Activated CD4-positive, alpha-beta T cell treated with anti-CD3 and anti-CD28 coated beads for 36 hours (primary cell): ENCODE results near the gene DXO. TPM values are rescaled to one million over a fixed set of nuclear protein-coding genes. Genes with fewer than 3 reads are reported as not detected.
A peak's percentile ranks its signal among the peaks of the same experiment; 100 is the strongest.
"Not testable (repeated sequence)": the region's sequence is repeated elsewhere in the genome, so short reads cannot be mapped to it uniquely, and the experiment has no call there.

Experiments used
- ATAC-seq: fragments of 200-7000 bp; cut with Tn5 transposase; one replicate; pipeline ENCODE4 v1.10.0; 2021; ENCODE audit warnings: mild to moderate bottlenecking, moderate library complexity
- CTCF ChIA-PET: fragments of 350-600 bp; sonication (Branson Sonifier 250); formaldehyde crosslinking; loops from one replicate; lab custom pipeline; 2021; ENCODE audit warnings: antibody characterized with exemption; lab: Charles Lee
- POLR2A ChIA-PET: fragments of 350-600 bp; sonication (Branson Sonifier 250); formaldehyde crosslinking; loops from one replicate; lab custom pipeline; 2021; ENCODE audit warnings: antibody characterized with exemption, inconsistent platforms; lab: Charles Lee
- DNase-seq: peaks from one replicate; pipeline ENCODE4 v3.0.0-alpha.2; 2020
- H3K27ac Mint-ChIP-seq: one replicate; pipeline ENCODE4 v1.8.0; 2021; ENCODE audit warnings: mixed read lengths
- H3K27me3 Mint-ChIP-seq: one replicate; pipeline ENCODE4 v1.8.0; 2021; ENCODE audit warnings: mixed read lengths
- H3K36me3 Mint-ChIP-seq: one replicate; pipeline ENCODE4 v1.8.0; 2021; ENCODE audit warnings: low read depth, mixed read lengths
- H3K4me1 Mint-ChIP-seq: one replicate; pipeline ENCODE4 v1.8.0; 2021; ENCODE audit warnings: mixed read lengths
- H3K4me3 Mint-ChIP-seq: one replicate; pipeline ENCODE4 v1.8.0; 2021; ENCODE audit warnings: mild to moderate bottlenecking, moderate library complexity, mixed read lengths
- H3K9me3 Mint-ChIP-seq: one replicate; pipeline ENCODE4 v1.8.0; 2021; ENCODE audit warnings: low read depth, mixed read lengths
- intact Hi-C, 2 experiments: fragments of 100-400 bp; cut with DNase I in 1 of 2; cut with micrococcal nuclease in 1 of 2; formaldehyde crosslinking; loops; one replicate each; pipeline versions ENCODE4 v1.14.2 to v1.15.1; 2022 to 2024; cut with DNase I, micrococcal nuclease
- total RNA-seq, 2 experiments: library from RNA; stranded (reverse); gene quantifications; one replicate each; pipeline ENCODE4 v1.2.3, GENCODE V29; 2021

Gene DXO
- total RNA-seq, 2 experiments from 2014 or later: 12.6 to 13.9 TPM

DNA sequence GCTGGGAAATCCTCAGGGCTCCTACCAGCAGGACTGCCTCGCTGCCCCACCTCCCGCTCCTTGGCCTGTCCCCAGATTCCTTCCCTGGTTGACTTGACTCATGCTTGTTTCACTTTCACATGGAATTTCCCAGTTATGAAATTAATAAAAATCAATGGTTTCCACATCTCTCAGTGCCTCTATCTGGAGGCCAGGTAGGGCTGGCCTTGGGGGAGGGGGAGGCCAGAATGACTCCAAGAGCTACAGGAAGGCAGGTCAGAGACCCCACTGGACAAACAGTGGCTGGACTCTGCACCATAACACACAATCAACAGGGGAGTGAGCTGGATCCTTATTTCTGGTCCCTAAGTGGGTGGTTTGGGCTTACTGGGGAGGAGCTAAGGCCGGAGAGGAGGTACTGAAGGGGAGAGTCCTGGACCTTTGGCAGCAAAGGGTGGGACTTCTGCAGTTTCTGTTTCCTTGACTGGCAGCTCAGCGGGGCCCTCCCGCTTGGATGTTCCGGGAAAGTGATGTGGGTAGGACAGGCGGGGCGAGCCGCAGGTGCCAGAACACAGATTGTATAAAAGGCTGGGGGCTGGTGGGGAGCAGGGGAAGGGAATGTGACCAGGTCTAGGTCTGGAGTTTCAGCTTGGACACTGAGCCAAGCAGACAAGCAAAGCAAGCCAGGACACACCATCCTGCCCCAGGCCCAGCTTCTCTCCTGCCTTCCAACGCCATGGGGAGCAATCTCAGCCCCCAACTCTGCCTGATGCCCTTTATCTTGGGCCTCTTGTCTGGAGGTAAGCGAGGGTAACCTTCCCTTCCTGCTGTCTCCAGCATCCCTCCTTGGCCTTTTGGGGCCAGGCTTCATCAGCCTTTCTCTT lies 26.2 kb downstream of the DXO start, which contains the start of gene CFB:
TSS of gene CFB (plus strand) at position 589 of the 863 bp plus-strand sequence. CDS start at position 716, 127 bp downstream.
- Mint-ChIP-seq H3K9me3 (no peaks in the 10 kb centered on the region), H3K36me3 (no peaks in the 10 kb centered on the region), H3K27ac (no peak within 1 kb of the TSS), H3K4me3 (no peak within 1 kb of the TSS), H3K4me1 (peaks cover 8% of the 10 kb centered on the region), H3K27me3 (peaks cover 7% of the 10 kb centered on the region)
- ChIA-PET CTCF (interaction anchor here (0.7 to 1.1 kb wide), 3 partner anchors 24 to 563 kb away, joined by 3 to 4 read pairs (median 3); no protein-coding TSS in a partner anchor), POLR2A (no interaction called here)
- ATAC-seq: peak; percentile 53
- DNase-seq: peak; percentile 36
- intact Hi-C loops: loop anchor here in 1 of 2 experiments (10.0 kb wide), 1 partner anchor 119 kb away; no protein-coding TSS in a partner anchor

DNA sequence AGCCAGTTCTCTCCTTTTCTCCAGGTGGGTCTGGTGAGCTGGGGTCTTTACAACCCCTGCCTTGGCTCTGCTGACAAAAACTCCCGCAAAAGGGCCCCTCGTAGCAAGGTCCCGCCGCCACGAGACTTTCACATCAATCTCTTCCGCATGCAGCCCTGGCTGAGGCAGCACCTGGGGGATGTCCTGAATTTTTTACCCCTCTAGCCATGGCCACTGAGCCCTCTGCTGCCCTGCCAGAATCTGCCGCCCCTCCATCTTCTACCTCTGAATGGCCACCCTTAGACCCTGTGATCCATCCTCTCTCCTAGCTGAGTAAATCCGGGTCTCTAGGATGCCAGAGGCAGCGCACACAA lies 26.8 kb downstream of the DXO start:
- intact Hi-C loops: loop anchor here in 1 of 2 experiments (10.0 kb wide), 1 partner anchor 120 kb away; no protein-coding TSS in a partner anchor
- Mint-ChIP-seq H3K9me3 (no peaks in the 10 kb centered on the region), H3K27ac (no peak overlapping the region), H3K4me1 (peaks cover 8% of the 10 kb centered on the region), H3K4me3 (no peak overlapping the region), H3K36me3 (no peaks in the 10 kb centered on the region), H3K27me3 (peaks cover 7% of the 10 kb centered on the region)
- no peak for ATAC-seq
- ChIA-PET POLR2A (no interaction called here), CTCF (interaction anchor here (1.1 to 3.0 kb wide), 2 partner anchors 7 to 24 kb away, joined by 4 to 11 read pairs; no protein-coding TSS in a partner anchor)
- DNase-seq: no peak

DNA sequence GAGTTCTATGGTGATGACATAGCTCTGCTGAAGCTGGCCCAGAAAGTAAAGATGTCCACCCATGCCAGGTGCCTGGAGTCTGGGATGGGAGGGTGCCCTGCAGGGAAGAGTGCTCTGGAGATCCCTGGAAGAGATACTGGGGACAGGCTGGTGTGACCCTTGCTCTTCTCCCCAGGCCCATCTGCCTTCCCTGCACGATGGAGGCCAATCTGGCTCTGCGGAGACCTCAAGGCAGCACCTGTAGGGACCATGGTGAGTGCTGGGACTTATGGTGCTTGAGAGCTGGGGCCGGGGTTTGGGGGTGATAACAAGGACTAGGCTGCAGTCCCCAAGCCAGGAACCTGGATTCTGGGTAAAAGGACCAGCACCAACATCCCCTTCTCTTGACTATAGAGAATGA lies 28.2 kb downstream of the DXO start:
- intact Hi-C loops: loop anchor here in 1 of 2 experiments (10.0 kb wide), 1 partner anchor 121 kb away; no protein-coding TSS in a partner anchor
- H3K4me1 Mint-ChIP-seq: peaks cover 8% of the 10 kb centered on the region
- no peaks in the 10 kb centered on the region for H3K36me3 Mint-ChIP-seq
- H3K9me3 Mint-ChIP-seq: no peaks in the 10 kb centered on the region
- POLR2A ChIA-PET: no interaction called here
- peaks cover 7% of the 10 kb centered on the region for H3K27me3 Mint-ChIP-seq
- H3K4me3 Mint-ChIP-seq: no peak overlapping the region
- DNase-seq (no peak), ATAC-seq (no peak)
- CTCF ChIA-PET: interaction anchor here (3.0 kb wide), 1 partner anchor 8 kb away, joined by 11 read pairs; no protein-coding TSS in a partner anchor
- no peak overlapping the region for H3K27ac Mint-ChIP-seq

DNA sequence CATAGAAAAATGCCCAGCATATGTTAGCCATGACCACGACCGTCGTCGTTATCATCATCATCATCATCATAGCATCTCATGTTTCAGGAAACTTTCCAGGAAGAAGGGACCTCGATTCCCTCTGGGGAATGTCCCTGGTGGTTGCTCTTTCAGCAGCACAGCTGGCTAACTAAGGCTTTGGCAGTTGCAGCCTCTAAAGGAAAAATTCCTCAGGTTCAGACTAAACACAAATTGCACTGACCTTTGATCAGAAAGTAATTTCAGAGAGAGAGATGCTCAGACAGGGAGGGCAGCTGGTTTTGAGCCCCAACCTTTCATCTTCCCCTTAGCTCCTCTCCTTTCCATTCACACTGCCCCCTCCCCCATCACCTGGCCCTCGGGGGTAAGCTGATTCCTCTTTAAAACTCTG lies 31.7 kb downstream of the DXO start:
- CTCF ChIA-PET: interaction anchor here (1.3 to 2.8 kb wide), 2 partner anchors 12 to 19 kb away, joined by 5 to 18 read pairs; no protein-coding TSS in a partner anchor
- H3K27me3 Mint-ChIP-seq: peaks cover 7% of the 10 kb centered on the region
- peaks cover 1% of the 10 kb centered on the region for H3K4me1 Mint-ChIP-seq
- H3K9me3 Mint-ChIP-seq: no peaks in the 10 kb centered on the region
- no peak for ATAC-seq
- POLR2A ChIA-PET: no interaction called here
- no peaks in the 10 kb centered on the region for H3K36me3 Mint-ChIP-seq
- intact Hi-C loops: loop anchor here in 1 of 2 experiments (10.0 kb wide), 1 partner anchor 125 kb away; no protein-coding TSS in a partner anchor
- DNase-seq: no peak
- H3K4me3 Mint-ChIP-seq: no peak overlapping the region
- no peak overlapping the region for H3K27ac Mint-ChIP-seq

DNA sequence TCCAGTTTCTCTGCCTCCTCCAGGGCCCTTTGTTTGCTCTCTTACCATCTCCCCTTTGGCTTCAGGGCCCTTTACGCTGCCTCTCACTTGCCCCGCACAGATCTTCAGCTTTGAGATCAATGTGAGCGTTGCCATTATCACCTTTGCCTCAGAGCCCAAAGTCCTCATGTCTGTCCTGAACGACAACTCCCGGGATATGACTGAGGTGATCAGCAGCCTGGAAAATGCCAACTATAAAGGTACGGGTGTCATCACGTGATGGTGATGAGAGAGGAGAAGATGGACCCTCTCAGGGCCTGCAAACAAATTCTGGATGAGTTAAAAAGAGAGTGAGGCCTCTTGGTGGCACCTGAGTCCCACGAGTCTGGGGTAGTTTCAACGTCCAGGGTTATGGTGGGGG lies 36.1 kb downstream of the DXO start:
- ATAC-seq: no peak
- no peaks in the 10 kb centered on the region for H3K36me3 Mint-ChIP-seq
- ChIA-PET CTCF (interaction anchor here (0.9 kb wide), 1 partner anchor 17 kb away, joined by 3 read pairs; no protein-coding TSS in a partner anchor), POLR2A (no interaction called here)
- no peak for DNase-seq
- H3K4me1 Mint-ChIP-seq: no peaks in the 10 kb centered on the region
- H3K27ac Mint-ChIP-seq: no peak overlapping the region
- no peaks in the 10 kb centered on the region for H3K27me3 Mint-ChIP-seq
- H3K4me3 Mint-ChIP-seq: no peak overlapping the region
- no peaks in the 10 kb centered on the region for H3K9me3 Mint-ChIP-seq
- intact Hi-C loops: no loop called here

DNA sequence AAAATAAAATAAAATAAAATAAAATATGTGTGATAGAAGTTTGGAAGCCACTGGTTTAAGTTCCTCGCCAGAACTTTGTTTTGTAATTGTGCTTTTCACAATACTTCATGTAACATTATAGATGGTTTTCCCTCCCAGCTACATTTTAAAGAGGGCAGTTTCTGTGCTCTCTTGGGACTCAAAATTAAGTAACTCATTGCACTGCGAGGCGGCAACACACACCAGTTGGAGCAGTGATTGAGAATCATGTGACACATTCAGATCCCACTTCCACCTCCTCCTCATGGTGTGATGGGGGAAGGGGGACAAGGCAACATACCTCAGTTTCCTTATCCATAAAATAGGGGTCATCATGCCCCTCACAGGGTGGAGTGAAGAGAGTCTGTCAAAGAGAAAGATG lies 36.9 kb downstream of the DXO start:
- Mint-ChIP-seq H3K36me3 (no peaks in the 10 kb centered on the region), H3K4me3 (no peak overlapping the region), H3K4me1 (no peaks in the 10 kb centered on the region), H3K27ac (no peak overlapping the region), H3K9me3 (no peaks in the 10 kb centered on the region), H3K27me3 (no peaks in the 10 kb centered on the region)
- CTCF ChIA-PET: no interaction called here
- no peak for DNase-seq
- intact Hi-C loops: no loop called here
- ATAC-seq: no peak
- POLR2A ChIA-PET: no interaction called here

DNA sequence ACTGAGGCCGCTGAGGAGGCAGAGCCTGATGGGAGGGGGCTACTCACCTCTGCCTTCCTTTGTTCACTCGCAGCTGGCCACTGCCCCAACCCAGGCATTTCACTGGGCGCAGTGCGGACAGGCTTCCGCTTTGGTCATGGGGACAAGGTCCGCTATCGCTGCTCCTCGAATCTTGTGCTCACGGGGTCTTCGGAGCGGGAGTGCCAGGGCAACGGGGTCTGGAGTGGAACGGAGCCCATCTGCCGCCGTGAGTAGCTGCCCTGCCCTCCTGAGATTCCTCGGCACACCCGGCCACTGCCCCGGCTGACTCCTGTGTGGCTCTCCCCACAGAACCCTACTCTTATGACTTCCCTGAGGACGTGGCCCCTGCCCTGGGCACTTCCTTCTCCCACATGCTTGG lies 38.4 kb downstream of the DXO start:
- ChIA-PET CTCF (interaction anchor here (1.2 kb wide), 1 partner anchor 19 kb away, joined by 3 read pairs; no protein-coding TSS in a partner anchor), POLR2A (no interaction called here)
- intact Hi-C loops: no loop called here

DNA sequence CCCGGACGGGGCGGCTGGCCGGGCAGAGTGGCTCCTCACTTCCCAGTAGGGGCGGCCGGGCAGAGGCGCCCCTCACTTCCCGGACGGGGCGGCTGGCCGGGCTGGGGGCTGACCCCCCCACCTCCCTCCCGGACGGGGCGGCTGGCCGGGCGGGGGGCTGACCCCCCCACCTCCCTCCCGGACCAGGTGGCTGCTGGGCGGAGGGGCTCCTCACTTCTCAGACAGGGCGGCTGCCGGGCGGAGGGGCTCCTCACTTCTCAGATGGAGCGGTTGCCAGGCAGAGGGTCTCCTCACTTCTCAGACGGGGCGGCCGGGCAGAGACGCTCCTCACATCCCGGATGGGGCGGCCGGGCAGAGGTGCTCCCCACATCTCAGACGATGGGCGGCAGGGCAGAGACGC lies 39.8 kb downstream of the DXO start:
- DNase-seq, H3K27ac Mint-ChIP-seq, H3K9me3 Mint-ChIP-seq, H3K36me3 Mint-ChIP-seq, ATAC-seq, H3K4me1 Mint-ChIP-seq, POLR2A ChIA-PET, intact Hi-C loops, H3K27me3 Mint-ChIP-seq, CTCF ChIA-PET, H3K4me3 Mint-ChIP-seq: not testable (repeated sequence)

More for the DNA sequence above, 38.4 kb downstream of the DXO start:
- Mint-ChIP-seq H3K9me3 (no peaks in the 10 kb centered on the region), H3K36me3 (no peaks in the 10 kb centered on the region), H3K4me3 (no peak overlapping the region), H3K27ac (no peak overlapping the region), H3K4me1 (no peaks in the 10 kb centered on the region), H3K27me3 (no peaks in the 10 kb centered on the region)
- DNase-seq: no peak
- ATAC-seq: no peak

DNA sequence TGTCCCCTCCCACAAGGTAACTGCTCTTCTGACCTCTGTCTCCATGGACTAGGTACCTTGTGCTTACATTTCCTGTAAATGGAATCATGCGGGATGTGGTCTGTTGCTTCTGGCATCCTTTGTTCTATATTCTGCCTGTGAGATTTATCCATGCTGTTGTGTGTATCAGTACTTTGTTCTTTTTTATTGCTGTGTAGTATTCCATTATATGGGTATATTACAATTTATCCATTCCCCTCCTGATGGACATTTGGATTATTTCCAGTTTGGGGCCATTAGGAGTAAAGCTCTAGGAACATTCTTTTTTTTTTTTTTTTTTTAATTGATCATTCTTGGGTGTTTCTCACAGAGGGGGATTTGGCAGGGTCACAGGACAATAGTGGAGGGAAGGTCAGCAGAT lies 41.0 kb downstream of the DXO start:
- ChIA-PET POLR2A (no interaction called here), CTCF (no interaction called here)
- DNase-seq (no peak), ATAC-seq (no peak)
- intact Hi-C loops: no loop called here
- Mint-ChIP-seq H3K4me1 (no peaks in the 10 kb centered on the region), H3K27ac (no peak overlapping the region), H3K27me3 (no peaks in the 10 kb centered on the region), H3K9me3 (no peaks in the 10 kb centered on the region), H3K4me3 (no peak overlapping the region), H3K36me3 (no peaks in the 10 kb centered on the region)

DNA sequence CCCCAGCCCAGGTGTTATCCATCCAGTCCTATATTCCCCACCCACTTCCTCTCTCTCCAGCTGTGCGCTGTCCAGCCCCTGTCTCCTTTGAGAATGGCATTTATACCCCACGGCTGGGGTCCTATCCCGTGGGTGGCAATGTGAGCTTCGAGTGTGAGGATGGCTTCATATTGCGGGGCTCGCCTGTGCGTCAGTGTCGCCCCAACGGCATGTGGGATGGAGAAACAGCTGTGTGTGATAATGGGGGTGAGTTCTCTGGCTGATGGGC lies 43.3 kb downstream of the DXO start:
- Mint-ChIP-seq H3K9me3 (no peaks in the 10 kb centered on the region), H3K27me3 (no peaks in the 10 kb centered on the region), H3K27ac (no peak overlapping the region), H3K36me3 (no peaks in the 10 kb centered on the region), H3K4me1 (no peaks in the 10 kb centered on the region), H3K4me3 (no peak overlapping the region)
- ATAC-seq: no peak
- intact Hi-C loops: no loop called here
- ChIA-PET CTCF (interaction anchor here (0.6 kb wide), 1 partner anchor 93 kb away, joined by 3 read pairs; no protein-coding TSS in a partner anchor), POLR2A (no interaction called here)
- DNase-seq: no peak

DNA sequence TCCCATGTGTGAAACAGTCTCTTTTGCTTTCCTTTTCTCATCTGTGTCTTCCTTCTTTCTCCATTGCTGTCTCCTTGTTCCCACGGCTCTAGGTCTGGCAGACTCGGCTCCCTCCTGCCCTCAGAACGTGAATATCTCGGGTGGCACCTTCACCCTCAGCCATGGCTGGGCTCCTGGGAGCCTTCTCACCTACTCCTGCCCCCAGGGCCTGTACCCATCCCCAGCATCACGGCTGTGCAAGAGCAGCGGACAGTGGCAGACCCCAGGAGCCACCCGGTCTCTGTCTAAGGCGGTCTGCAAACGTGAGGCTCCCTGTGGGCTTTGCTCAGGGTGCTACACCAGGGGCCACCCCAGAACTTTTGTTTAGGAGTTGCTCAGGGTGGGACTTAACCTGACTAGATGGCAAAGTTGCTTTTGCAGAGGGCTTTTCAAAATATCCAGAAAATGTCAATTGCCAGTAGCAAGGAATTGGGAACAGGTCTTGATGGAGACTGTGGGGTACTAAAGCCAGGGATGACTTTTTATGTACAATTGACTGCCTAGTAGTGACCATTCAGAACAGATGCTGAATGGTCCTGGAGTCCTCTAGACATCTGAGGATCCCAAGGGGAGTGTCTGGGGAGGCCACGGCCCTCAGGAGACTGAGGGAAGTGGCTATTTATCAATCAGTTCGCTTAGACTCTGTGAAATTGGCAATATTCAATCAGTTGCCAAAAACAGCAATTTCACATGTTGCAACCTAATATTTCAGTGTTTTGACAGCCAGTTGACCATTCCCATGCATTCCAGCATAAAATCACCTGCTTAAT lies 43.9 kb downstream of the DXO start:
- H3K27ac Mint-ChIP-seq: no peak overlapping the region
- POLR2A ChIA-PET: no interaction called here
- no peaks in the 10 kb centered on the region for H3K27me3 Mint-ChIP-seq
- CTCF ChIA-PET: interaction anchor here (0.6 kb wide), 1 partner anchor 93 kb away, joined by 3 read pairs; no protein-coding TSS in a partner anchor
- no peaks in the 10 kb centered on the region for H3K36me3 Mint-ChIP-seq
- no peaks in the 10 kb centered on the region for H3K9me3 Mint-ChIP-seq
- H3K4me1 Mint-ChIP-seq: no peaks in the 10 kb centered on the region
- ATAC-seq (no peak), DNase-seq (no peak)
- intact Hi-C loops: no loop called here
- no peak overlapping the region for H3K4me3 Mint-ChIP-seq
